Putamen (tissue), 1 donor: ENCODE measurements around the gene PTRH2.
"Not testable (repeated sequence)": the region's sequence is repeated elsewhere in the genome, so short reads cannot be mapped to it uniquely, and the experiment has no call there.

ENCODE experiments used
- DNase-seq: peaks from one replicate; pipeline ENCODE4 v3.0.0-alpha.2; 2016; ENCODE audit warnings: low spot score

Gene PTRH2

GRCh38 chr17:59707149-59707970, at the start of gene PTRH2, which contains the start of gene VMP1:
PTRH2 (minus strand) TSS chr17:59707430; CDS start chr17:59697978, 9,452 bp downstream.
VMP1 (plus strand) TSS chr17:59707654; CDS start chr17:59731447, 23,793 bp downstream.
- peak; percentile 100 for DNase-seq

GRCh38 chr17:59756236-59756818, 49.1 kb upstream of the PTRH2 start:
- no peak for DNase-seq

GRCh38 chr17:59755069-59755468, 47.8 kb upstream of the PTRH2 start:
- not testable (repeated sequence) for DNase-seq

- no peak for DNase-seq
Observed at GRCh38 chr17:59754552-59754951, 47.3 kb upstream of the PTRH2 start.

GRCh38 chr17:59753522-59754467, 46.6 kb upstream of the PTRH2 start:
- DNase-seq: peak; percentile 80

GRCh38 chr17:59752922-59753321, 45.7 kb upstream of the PTRH2 start:
- DNase-seq: no peak

GRCh38 chr17:59752446-59752845, 45.2 kb upstream of the PTRH2 start:
- no peak for DNase-seq

- DNase-seq: no peak
Observed at GRCh38 chr17:59751955-59752413, 44.8 kb upstream of the PTRH2 start.

GRCh38 chr17:59748591-59748990, 41.4 kb upstream of the PTRH2 start:
- no peak for DNase-seq

- no peak for DNase-seq
Observed at GRCh38 chr17:59746849-59747445, 39.7 kb upstream of the PTRH2 start.

- no peak for DNase-seq
Observed at GRCh38 chr17:59745040-59745439, 37.8 kb upstream of the PTRH2 start.

- DNase-seq: no peak
Observed at GRCh38 chr17:59743842-59744241, 36.6 kb upstream of the PTRH2 start.

- DNase-seq: no peak
Observed at GRCh38 chr17:59737324-59737723, 30.1 kb upstream of the PTRH2 start.

GRCh38 chr17:59734226-59734625, 27.0 kb upstream of the PTRH2 start:
- DNase-seq: no peak

- no peak for DNase-seq
Observed at GRCh38 chr17:59733697-59734096, 26.5 kb upstream of the PTRH2 start.

- no peak for DNase-seq
Observed at GRCh38 chr17:59730268-59730834, 23.1 kb upstream of the PTRH2 start.

- DNase-seq: no peak
Observed at GRCh38 chr17:59727817-59728533, 20.7 kb upstream of the PTRH2 start.

GRCh38 chr17:59725691-59726090, 18.5 kb upstream of the PTRH2 start:
- no peak for DNase-seq

GRCh38 chr17:59723607-59724006, 16.4 kb upstream of the PTRH2 start:
- DNase-seq: no peak

- no peak for DNase-seq
Observed at GRCh38 chr17:59723041-59723440, 15.8 kb upstream of the PTRH2 start.

GRCh38 chr17:59722623-59723022, 15.4 kb upstream of the PTRH2 start:
- DNase-seq: no peak
